Activated CD4-positive, alpha-beta memory T cell treated with anti-CD3 and anti-CD28 coated beads for 36 hours (primary cell): ENCODE data around the gene ASCC3. TPM values are rescaled to one million over a fixed set of nuclear protein-coding genes. Genes with fewer than 3 reads are reported as not detected.
"Not testable (repeated sequence)": the region's sequence is repeated elsewhere in the genome, so short reads cannot be mapped to it uniquely, and the experiment has no call there.

Source experiments
- CTCF ChIA-PET: fragments of 350-600 bp; sonication (Branson Sonifier 250); formaldehyde crosslinking; loops from one replicate; lab custom pipeline; 2021; ENCODE audit warnings: antibody characterized with exemption, inconsistent platforms; lab: Charles Lee
- POLR2A ChIA-PET: fragments of 350-600 bp; sonication (Branson Sonifier 250); formaldehyde crosslinking; loops from one replicate; lab custom pipeline; 2021; ENCODE audit warnings: antibody characterized with exemption; lab: Charles Lee
- DNase-seq: peaks from one replicate; pipeline ENCODE4 v3.0.0-alpha.2; 2020
- H3K27ac Mint-ChIP-seq: one replicate; pipeline ENCODE4 v1.8.0; 2021; ENCODE audit warnings: mixed read lengths
- H3K27me3 Mint-ChIP-seq: one replicate; pipeline ENCODE4 v1.8.0; 2021; ENCODE audit warnings: mixed read lengths
- H3K36me3 Mint-ChIP-seq: one replicate; pipeline ENCODE4 v1.8.0; 2021; ENCODE audit warnings: mixed read lengths
- H3K4me1 Mint-ChIP-seq: one replicate; pipeline ENCODE4 v1.8.0; 2021; ENCODE audit warnings: low read depth, mixed read lengths
- H3K4me3 Mint-ChIP-seq: one replicate; pipeline ENCODE4 v1.8.0; 2021; ENCODE audit warnings: mild to moderate bottlenecking, mixed read lengths
- H3K9me3 Mint-ChIP-seq: one replicate; pipeline ENCODE4 v1.8.0; 2021; ENCODE audit warnings: mixed read lengths
- intact Hi-C: fragments of 100-400 bp; cut with micrococcal nuclease; formaldehyde crosslinking; loops from one replicate; pipeline ENCODE4 v1.15.1; 2023
- total RNA-seq, 2 experiments: library from RNA; stranded (reverse); gene quantifications; one replicate each; pipeline ENCODE4 v1.2.3, GENCODE V29; 2021

The ASCC3 gene
- total RNA-seq, 2 experiments from 2014 or later: 51.2 to 52.9 TPM

DNA sequence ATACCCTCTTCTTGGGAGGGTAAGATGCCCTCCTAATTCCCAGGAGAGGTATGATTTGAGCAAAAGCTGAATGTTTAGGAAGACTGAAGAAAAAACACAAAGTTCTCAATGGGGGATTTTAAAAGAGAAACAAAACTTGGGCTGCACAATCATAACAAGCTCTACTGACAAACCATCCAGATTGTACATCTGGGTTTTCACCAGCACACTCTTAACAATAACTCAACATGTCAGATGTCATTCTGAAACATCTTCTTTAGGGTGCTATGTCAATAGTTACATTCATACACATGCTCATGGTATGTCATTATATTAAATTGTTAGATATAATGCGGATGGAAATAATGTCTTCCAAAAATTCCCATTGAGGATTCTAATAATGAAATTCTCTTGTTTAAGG is 95.1 kb downstream of the ASCC3 start:
- no peak overlapping the region for H3K27ac Mint-ChIP-seq
- intact Hi-C loops: no loop called here
- CTCF ChIA-PET: interaction anchor here (0.6 kb wide), 1 partner anchor 1305 kb away, joined by 6 read pairs; no protein-coding TSS in a partner anchor

DNA sequence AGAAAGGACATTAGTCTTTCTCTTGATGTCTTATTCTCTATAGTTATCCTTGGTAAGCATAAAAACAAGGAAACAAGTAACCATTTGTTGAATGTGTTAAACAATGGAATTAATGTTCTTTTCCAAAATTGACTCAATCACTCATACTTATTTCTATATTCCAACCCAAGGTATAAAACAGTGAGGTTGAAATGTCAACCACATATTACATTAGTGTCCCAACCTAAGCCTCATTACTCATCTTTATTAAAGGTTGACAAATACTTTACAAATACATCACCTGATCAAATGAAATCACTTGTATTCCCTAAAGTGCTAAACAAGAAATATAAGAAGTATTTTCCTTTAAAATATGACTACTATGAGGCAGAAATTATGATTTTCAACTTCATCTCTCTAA is 100.5 kb downstream of the ASCC3 start:
- Mint-ChIP-seq H3K4me1 (no peaks in the 10 kb centered on the region), H3K27me3 (no peaks in the 10 kb centered on the region), H3K27ac (no peak overlapping the region), H3K4me3 (no peak overlapping the region), H3K36me3 (peaks cover 12% of the 10 kb centered on the region), H3K9me3 (no peaks in the 10 kb centered on the region)
- ChIA-PET POLR2A (no interaction called here), CTCF (no interaction called here)
- DNase-seq: no peak
- intact Hi-C loops: no loop called here

More for the DNA sequence above, 95.1 kb downstream of the ASCC3 start:
- no peak for DNase-seq
- Mint-ChIP-seq H3K27me3 (no peaks in the 10 kb centered on the region), H3K4me1 (peaks cover 2% of the 10 kb centered on the region), H3K4me3 (no peak overlapping the region), H3K36me3 (peaks cover 26% of the 10 kb centered on the region), H3K9me3 (no peaks in the 10 kb centered on the region)
- POLR2A ChIA-PET: no interaction called here

DNA sequence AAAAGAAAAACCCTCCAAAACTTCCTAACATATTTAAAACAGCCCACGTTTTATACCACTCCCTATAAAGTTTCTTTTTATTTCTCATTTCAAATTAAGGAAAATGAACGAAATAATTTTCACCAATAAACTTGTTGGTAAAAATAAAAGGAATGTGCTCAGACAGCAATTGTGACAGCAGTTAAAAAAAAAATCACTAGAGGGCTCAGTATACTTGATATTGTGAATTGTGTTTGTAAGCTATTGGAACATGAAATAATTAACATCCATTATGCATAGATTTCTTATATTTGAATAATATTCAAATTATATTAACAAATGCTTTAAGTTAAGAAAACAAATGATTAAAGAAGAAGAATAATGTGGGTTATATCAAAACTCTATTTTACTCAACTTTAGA is 105.5 kb downstream of the ASCC3 start:
- no peak overlapping the region for H3K4me3 Mint-ChIP-seq
- no peaks in the 10 kb centered on the region for H3K27me3 Mint-ChIP-seq
- no peaks in the 10 kb centered on the region for H3K4me1 Mint-ChIP-seq
- H3K36me3 Mint-ChIP-seq: peaks cover 11% of the 10 kb centered on the region
- CTCF ChIA-PET: interaction anchor here (1.2 kb wide), 1 partner anchor 14 kb away, joined by 3 read pairs; no protein-coding TSS in a partner anchor
- POLR2A ChIA-PET: interaction anchor here (0.5 kb wide), 1 partner anchor 273 kb away, joined by 4 read pairs; no protein-coding TSS in a partner anchor
- intact Hi-C loops: no loop called here
- no peak overlapping the region for H3K27ac Mint-ChIP-seq
- no peak for DNase-seq
- H3K9me3 Mint-ChIP-seq: no peaks in the 10 kb centered on the region

DNA sequence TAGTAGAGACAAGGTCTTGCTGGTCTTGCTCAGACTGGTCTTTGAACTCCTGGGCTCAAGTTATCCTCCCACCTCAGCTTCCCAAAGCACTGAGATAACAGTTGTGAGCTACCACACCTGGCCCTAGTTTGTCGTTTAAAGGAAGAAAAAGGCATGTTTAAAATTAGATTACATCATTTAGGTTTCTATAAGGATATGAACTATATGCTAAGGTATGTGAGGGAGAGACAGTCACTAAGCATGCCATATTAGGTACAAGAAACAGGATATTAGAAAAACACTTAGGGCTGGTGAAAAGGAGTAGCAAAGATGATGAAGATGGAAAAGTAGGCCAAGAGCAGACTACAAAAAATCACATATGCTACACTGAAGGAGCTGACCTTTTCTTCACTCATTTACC is 106.4 kb downstream of the ASCC3 start:
- DNase-seq: no peak
- intact Hi-C loops: no loop called here
- Mint-ChIP-seq H3K9me3 (no peaks in the 10 kb centered on the region), H3K36me3 (peaks cover 11% of the 10 kb centered on the region), H3K27me3 (no peaks in the 10 kb centered on the region), H3K27ac (no peak overlapping the region), H3K4me3 (no peak overlapping the region), H3K4me1 (no peaks in the 10 kb centered on the region)
- ChIA-PET POLR2A (no interaction called here), CTCF (no interaction called here)

DNA sequence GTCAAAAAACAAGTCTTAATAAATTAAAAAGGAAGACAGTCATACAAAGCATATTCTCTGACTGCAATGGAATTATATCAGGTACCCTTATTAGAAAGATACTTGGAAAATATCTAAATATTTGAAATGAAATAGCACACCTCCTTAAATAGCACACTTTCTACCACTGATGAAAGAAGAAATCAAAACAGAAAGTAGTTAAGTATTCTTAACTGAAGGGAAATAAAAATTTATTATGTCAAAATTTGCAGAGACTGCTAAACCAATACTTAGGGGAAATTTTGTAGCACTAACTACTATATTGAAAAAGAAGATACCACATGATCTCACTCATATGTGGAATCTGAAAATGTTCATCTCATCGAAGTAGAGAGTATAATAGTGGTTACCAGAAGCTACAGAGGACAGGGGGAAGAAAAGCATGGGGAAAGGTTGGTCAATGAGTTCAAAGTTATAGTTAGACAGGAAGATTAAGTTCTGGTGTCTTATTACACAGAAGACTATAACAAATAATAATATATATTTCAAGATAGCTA is 112.2 kb downstream of the ASCC3 start:
- peaks cover 39% of the 10 kb centered on the region for H3K36me3 Mint-ChIP-seq
- no peaks in the 10 kb centered on the region for H3K27me3 Mint-ChIP-seq

DNA sequence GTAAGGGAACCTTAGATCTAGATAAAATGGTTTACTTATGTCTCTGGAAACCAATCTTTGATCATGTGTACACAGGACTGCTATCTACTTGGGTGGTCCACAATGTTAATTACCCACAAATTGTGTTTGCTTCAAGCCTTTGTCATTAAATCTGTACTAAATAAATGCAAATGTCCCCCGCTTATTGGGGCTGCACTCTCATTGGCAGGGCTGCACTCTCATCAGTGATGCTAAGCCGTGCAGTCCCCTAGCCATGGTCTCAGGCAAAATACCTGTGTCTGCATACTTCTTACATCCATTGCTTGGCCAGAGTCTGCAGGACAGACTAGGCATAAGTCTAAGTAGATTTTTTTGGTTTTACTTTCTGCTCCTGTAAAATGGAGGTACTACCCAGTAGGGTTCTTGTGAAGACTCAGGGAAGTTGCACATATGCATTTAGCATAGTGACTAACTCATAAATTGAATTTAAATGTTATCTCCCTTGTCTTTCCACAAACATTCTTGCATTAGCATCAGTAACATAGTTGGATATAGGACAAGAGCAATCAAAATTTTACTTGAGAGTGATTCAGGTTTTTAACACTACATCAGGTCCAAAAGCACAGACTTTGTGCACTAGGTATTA is 117.4 kb downstream of the ASCC3 start:
- ChIA-PET POLR2A (no interaction called here), CTCF (no interaction called here)
- DNase-seq: no peak
- intact Hi-C loops: no loop called here
- Mint-ChIP-seq H3K9me3 (peaks cover 25% of the 10 kb centered on the region), H3K36me3 (peaks cover 76% of the 10 kb centered on the region), H3K27ac (no peak overlapping the region), H3K4me3 (no peak overlapping the region), H3K4me1 (no peaks in the 10 kb centered on the region), H3K27me3 (no peaks in the 10 kb centered on the region)

More for the DNA sequence above, 112.2 kb downstream of the ASCC3 start:
- peaks cover 18% of the 10 kb centered on the region for H3K9me3 Mint-ChIP-seq
- ChIA-PET POLR2A (no interaction called here), CTCF (no interaction called here)
- H3K4me1 Mint-ChIP-seq: peaks cover 2% of the 10 kb centered on the region
- no peak overlapping the region for H3K27ac Mint-ChIP-seq
- intact Hi-C loops: no loop called here
- H3K4me3 Mint-ChIP-seq: no peak overlapping the region
- no peak for DNase-seq

DNA sequence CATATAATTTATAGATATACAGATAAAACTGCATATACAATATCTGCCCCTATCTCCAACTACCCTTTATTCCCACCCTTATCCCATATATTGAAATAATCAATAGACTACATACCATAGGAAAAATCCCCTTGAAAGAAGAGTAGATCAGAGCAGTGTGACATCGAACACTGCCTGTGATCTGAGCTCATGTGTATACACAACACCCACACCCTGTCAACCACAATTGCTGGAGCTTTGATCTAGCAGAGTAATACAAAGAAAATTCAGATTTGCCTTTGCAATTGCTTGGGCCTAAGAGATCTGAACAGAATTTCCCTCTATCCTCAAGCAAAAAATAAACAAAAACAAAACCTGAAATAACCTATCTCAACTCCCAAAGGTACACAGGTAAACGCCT is 119.3 kb downstream of the ASCC3 start:
- no peaks in the 10 kb centered on the region for H3K27me3 Mint-ChIP-seq
- POLR2A ChIA-PET: no interaction called here
- no peak overlapping the region for H3K27ac Mint-ChIP-seq
- peaks cover 85% of the 10 kb centered on the region for H3K36me3 Mint-ChIP-seq
- DNase-seq: no peak
- intact Hi-C loops: no loop called here
- CTCF ChIA-PET: no interaction called here
- peaks cover 25% of the 10 kb centered on the region for H3K9me3 Mint-ChIP-seq
- no peaks in the 10 kb centered on the region for H3K4me1 Mint-ChIP-seq
- no peak overlapping the region for H3K4me3 Mint-ChIP-seq

DNA sequence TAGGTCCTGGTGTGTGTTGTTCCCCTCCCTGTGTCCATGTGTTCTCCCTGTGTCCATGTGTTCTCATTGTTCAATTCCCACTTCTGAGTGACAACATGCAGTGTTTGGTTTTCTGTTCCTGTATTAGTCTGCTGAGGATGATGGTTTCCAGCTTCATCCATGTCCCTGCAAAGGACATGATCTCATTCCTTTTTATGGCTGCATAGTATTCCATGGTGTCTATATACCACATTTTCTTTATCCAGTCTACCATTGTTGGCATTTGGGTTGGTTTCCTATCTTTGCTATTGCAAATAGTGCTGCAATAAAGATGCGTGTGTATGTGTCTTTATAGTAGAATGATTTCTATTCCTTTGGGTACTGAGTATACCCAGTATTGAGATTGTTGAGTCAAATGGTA is 122.7 kb downstream of the ASCC3 start:
- intact Hi-C loops: not testable (repeated sequence)

DNA sequence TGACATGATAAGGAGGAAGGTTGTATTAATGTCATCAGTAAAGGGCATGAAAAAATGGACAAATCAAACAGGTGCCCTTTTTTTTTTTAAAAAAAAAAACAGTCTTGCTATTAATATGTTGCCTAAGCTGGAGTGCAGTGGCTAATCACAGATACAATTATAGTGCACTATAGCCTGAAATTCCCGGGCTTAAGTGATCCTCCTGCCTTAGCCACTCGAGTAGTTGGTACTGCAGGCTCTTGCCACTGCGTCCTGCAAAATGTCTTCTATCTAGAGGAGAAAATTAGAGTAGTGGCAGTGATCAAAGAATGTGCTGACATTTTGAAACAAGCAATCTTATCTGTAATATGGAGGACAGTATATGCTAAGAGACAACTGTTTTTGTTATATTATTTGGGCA is 127.7 kb downstream of the ASCC3 start:
- Mint-ChIP-seq H3K9me3 (no peaks in the 10 kb centered on the region), H3K27ac (no peak overlapping the region), H3K4me3 (no peak overlapping the region), H3K27me3 (no peaks in the 10 kb centered on the region), H3K36me3 (peaks cover 29% of the 10 kb centered on the region), H3K4me1 (peaks cover 2% of the 10 kb centered on the region)
- DNase-seq: no peak
- CTCF ChIA-PET: no interaction called here
- POLR2A ChIA-PET: no interaction called here
- intact Hi-C loops: no loop called here

More for the DNA sequence above, 122.7 kb downstream of the ASCC3 start:
- H3K9me3 Mint-ChIP-seq, H3K4me1 Mint-ChIP-seq, H3K4me3 Mint-ChIP-seq, H3K27ac Mint-ChIP-seq, CTCF ChIA-PET, H3K27me3 Mint-ChIP-seq, DNase-seq, POLR2A ChIA-PET: not testable (repeated sequence)
- H3K36me3 Mint-ChIP-seq: peaks cover 66% of the 10 kb centered on the region

DNA sequence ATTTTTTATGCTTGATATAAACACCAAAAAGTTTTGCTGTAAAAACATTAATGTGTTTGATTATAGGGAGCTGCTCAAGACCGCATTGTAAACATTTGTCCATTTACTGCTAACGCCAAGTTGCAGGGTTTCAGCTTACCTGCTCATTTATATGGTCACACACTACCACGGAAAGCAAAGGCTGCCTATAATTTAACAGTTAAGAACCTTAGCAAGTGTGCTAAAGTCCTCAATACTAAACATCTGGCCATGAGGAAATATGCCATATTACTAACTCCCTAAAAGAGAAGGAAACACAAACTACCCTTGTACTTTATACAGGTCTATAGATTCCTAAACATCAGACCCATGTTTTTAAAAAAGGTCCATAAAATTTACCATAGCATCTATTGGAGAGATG is 129.5 kb downstream of the ASCC3 start:
- CTCF ChIA-PET: no interaction called here
- no peak overlapping the region for H3K27ac Mint-ChIP-seq
- POLR2A ChIA-PET: no interaction called here
- no peak overlapping the region for H3K4me3 Mint-ChIP-seq
- peaks cover 20% of the 10 kb centered on the region for H3K36me3 Mint-ChIP-seq
- H3K4me1 Mint-ChIP-seq: peaks cover 2% of the 10 kb centered on the region
- no peaks in the 10 kb centered on the region for H3K27me3 Mint-ChIP-seq
- DNase-seq: no peak
- intact Hi-C loops: no loop called here
- H3K9me3 Mint-ChIP-seq: no peaks in the 10 kb centered on the region

DNA sequence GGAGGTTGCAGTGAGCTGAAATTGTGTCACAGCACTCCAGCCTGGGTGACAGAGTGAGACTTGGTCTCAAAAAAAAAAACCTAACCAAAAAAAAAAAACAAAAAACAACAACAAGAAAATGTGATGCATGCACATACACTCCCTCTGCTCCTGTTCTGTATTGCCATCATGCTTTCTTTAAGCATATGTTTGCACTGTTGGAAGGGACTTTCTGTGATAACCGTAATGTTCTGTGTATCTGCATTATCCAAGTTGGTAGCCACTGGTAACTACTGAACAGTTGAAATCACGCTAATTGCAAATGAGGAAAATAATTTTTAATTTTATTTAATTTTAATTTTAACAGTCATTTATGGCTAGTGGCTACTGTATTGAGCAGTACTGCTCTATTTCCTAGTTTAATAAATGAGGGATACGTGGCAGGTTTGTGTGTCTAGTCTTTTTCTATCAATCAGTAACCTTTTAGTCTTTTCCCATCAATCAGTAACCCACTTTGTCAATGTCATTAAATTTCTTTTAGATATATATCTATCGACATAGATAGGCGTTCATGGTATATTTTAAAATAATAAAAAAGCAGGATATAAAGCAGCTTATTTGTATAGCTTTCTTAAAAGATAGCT is 135.6 kb downstream of the ASCC3 start:
- ChIA-PET POLR2A (no interaction called here), CTCF (no interaction called here)
- no peak overlapping the region for H3K27ac Mint-ChIP-seq
- DNase-seq: no peak
- H3K36me3 Mint-ChIP-seq: peaks cover 27% of the 10 kb centered on the region
- no peak overlapping the region for H3K4me3 Mint-ChIP-seq
- intact Hi-C loops: no loop called here
- peaks cover 4% of the 10 kb centered on the region for H3K4me1 Mint-ChIP-seq
- peaks cover 10% of the 10 kb centered on the region for H3K9me3 Mint-ChIP-seq
- H3K27me3 Mint-ChIP-seq: no peaks in the 10 kb centered on the region

DNA sequence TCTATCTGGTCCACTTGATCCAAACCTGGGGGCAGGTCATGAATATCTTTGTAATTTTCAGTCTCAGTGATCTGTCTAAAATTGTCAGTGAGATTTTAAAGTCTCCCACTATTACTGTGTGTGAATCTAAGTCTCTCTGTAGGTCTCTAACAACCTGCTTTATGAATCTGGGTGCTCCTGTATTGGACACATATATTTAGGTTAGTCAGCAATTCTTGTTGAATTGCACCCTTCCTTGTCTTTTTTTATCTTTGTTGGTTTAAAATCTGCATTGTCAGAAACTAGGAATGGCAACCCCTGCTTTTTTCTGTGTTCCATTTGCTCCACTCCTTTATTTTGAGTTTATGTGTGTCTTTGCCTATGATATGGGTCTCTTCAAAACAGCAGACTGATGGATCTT is 140.7 kb downstream of the ASCC3 start:
- Mint-ChIP-seq H3K4me3 (no peak overlapping the region), H3K27me3 (no peaks in the 10 kb centered on the region), H3K27ac (no peak overlapping the region), H3K4me1 (peaks cover 17% of the 10 kb centered on the region), H3K9me3 (peaks cover 19% of the 10 kb centered on the region), H3K36me3 (peaks cover 27% of the 10 kb centered on the region)
- POLR2A ChIA-PET: no interaction called here
- no peak for DNase-seq
- CTCF ChIA-PET: no interaction called here
- intact Hi-C loops: no loop called here
